Left ventricle myocardium inferior (tissue), 1 donor: ENCODE measurements around the gene LRMDA. TPM values are rescaled to one million over a fixed set of nuclear protein-coding genes. Genes with fewer than 3 reads are reported as not detected.

Experiments used
- DNase-seq: peaks from one replicate; pipeline ENCODE4 v3.0.0-alpha.2; 2020
- H3K27ac ChIP-seq: fragments of 200-600 bp; replicated peaks from 2 replicates; pipeline ENCODE4 v1.8.0; 2021
- H3K27me3 ChIP-seq: fragments of 200-600 bp; 2 replicates; pipeline ENCODE4 v1.8.0; 2021; ENCODE audit warnings: low read depth
- H3K36me3 ChIP-seq: fragments of 200-600 bp; 2 replicates; pipeline ENCODE4 v1.8.0; 2021
- H3K4me1 ChIP-seq: fragments of 200-600 bp; 2 replicates; pipeline ENCODE4 v1.8.0; 2021
- H3K4me3 ChIP-seq: fragments of 200-600 bp; 2 replicates; pipeline ENCODE4 v1.8.0; 2021; ENCODE audit warnings: mild to moderate bottlenecking, moderate library complexity
- H3K9me3 ChIP-seq: fragments of 200-600 bp; replicated peaks from 2 replicates; pipeline ENCODE4 v1.8.0; 2021
- CTCF ChIP-seq: fragments of 200-600 bp; IDR thresholded peaks from 2 replicates; pipeline ENCODE4 v1.8.0; 2021; ENCODE audit warnings: antibody characterized with exemption, mild to moderate bottlenecking, borderline replicate concordance
- intact Hi-C: fragments of 100-400 bp; cut with micrococcal nuclease; formaldehyde crosslinking; loops from one replicate; pipeline ENCODE4 v1.11.0; 2022
- total RNA-seq: library from RNA; stranded (reverse); fragmentation: NEBNext Ultra II Directional; extraction: Animal tissue kit (Norgen Biotek cat#: 25700); gene quantifications from one replicate; pipeline ENCODE4 v1.2.1, GENCODE V29; 2021
- donor health status: DM: no; HTN: yes; CAD: no; lungs with severe emphysema.

LRMDA gene
- total RNA-seq, 1 donor from 2014 or later, result 18.7 TPM

- intact Hi-C loops, result no loop called here
These were observed 463.3 kb downstream of the LRMDA start for GRCh38 chr10:75894761-75895160.

GRCh38 chr10:75895259-75895658 lies 463.8 kb downstream of the LRMDA start:
- Histone ChIP-seq H3K27ac (no peak overlapping the region), H3K27me3 (no peaks in the 10 kb centered on the region), H3K9me3 (no peaks in the 10 kb centered on the region), H3K4me3 (no peak overlapping the region), H3K36me3 (no peaks in the 10 kb centered on the region), H3K4me1 (no peaks in the 10 kb centered on the region)
- no peak for TF ChIP-seq CTCF
- intact Hi-C loops, result no loop called here
- no peak for DNase-seq

More at GRCh38 chr10:75894761-75895160, 463.3 kb downstream of the LRMDA start:
- no peaks in the 10 kb centered on the region for H3K4me1 ChIP-seq
- no peak for TF ChIP-seq CTCF
- H3K4me3 ChIP-seq, result no peak overlapping the region
- no peak for DNase-seq
- no peaks in the 10 kb centered on the region for H3K36me3 ChIP-seq
- no peaks in the 10 kb centered on the region for H3K9me3 ChIP-seq
- H3K27me3 ChIP-seq, result no peaks in the 10 kb centered on the region
- H3K27ac ChIP-seq, result no peak overlapping the region

GRCh38 chr10:75899816-75900390 lies 468.5 kb downstream of the LRMDA start:
- no peaks in the 10 kb centered on the region for H3K36me3 ChIP-seq
- H3K9me3 ChIP-seq, result no peaks in the 10 kb centered on the region
- H3K4me1 ChIP-seq, result peaks cover 10% of the 10 kb centered on the region
- TF ChIP-seq CTCF, result no peak
- H3K27ac ChIP-seq, result no peak overlapping the region
- intact Hi-C loops, result no loop called here
- H3K4me3 ChIP-seq, result no peak overlapping the region
- no peaks in the 10 kb centered on the region for H3K27me3 ChIP-seq
- no peak for DNase-seq

- no peaks in the 10 kb centered on the region for H3K27me3 ChIP-seq
- no peaks in the 10 kb centered on the region for H3K9me3 ChIP-seq
- intact Hi-C loops, result no loop called here
- TF ChIP-seq CTCF, result no peak
- H3K4me3 ChIP-seq, result no peak overlapping the region
- no peak for DNase-seq
- no peak overlapping the region for H3K27ac ChIP-seq
- no peaks in the 10 kb centered on the region for H3K36me3 ChIP-seq
- H3K4me1 ChIP-seq, result peaks cover 12% of the 10 kb centered on the region
These were observed 471.4 kb downstream of the LRMDA start for GRCh38 chr10:75902816-75903215.

- Histone ChIP-seq H3K4me1 (peaks cover 12% of the 10 kb centered on the region), H3K27ac (no peak overlapping the region), H3K9me3 (no peaks in the 10 kb centered on the region), H3K27me3 (no peaks in the 10 kb centered on the region), H3K36me3 (no peaks in the 10 kb centered on the region), H3K4me3 (peak overlapping the region; percentile 46)
- no peak for DNase-seq
- intact Hi-C loops, result no loop called here
- TF ChIP-seq CTCF, result no peak
These were observed 473.3 kb downstream of the LRMDA start for GRCh38 chr10:75904499-75905283.
